Progenitor cell of endocrine pancreas (in vitro differentiated cells): ENCODE data around the gene SNRNP200. TPM values are rescaled to one million over a fixed set of nuclear protein-coding genes. Genes with fewer than 3 reads are reported as not detected.
A peak's percentile ranks its signal among the peaks of the same experiment; 100 is the strongest.

Experiments
- DNase-seq: peaks from one replicate; pipeline ENCODE4 v3.0.0; 2021; ENCODE audit warnings: low spot score; ENCODE audit not compliant: unreplicated experiment
- H3K27ac Mint-ChIP-seq: 2 replicates; pipeline ENCODE4 v1.8.0; 2021; ENCODE audit warnings: mild to moderate bottlenecking, moderate library complexity, mixed read lengths
- H3K27me3 Mint-ChIP-seq: 2 replicates; pipeline ENCODE4 v1.8.0; 2021; ENCODE audit warnings: mixed read lengths
- H3K36me3 Mint-ChIP-seq: 2 replicates; pipeline ENCODE4 v1.8.0; 2022; ENCODE audit warnings: mixed read lengths; ENCODE audit not compliant: insufficient read depth
- H3K4me1 Mint-ChIP-seq: 2 replicates; pipeline ENCODE4 v1.8.0; 2021; ENCODE audit warnings: low read depth, mixed read lengths
- H3K4me3 Mint-ChIP-seq: 2 replicates; pipeline ENCODE4 v1.8.0; 2021; ENCODE audit warnings: low read depth, mild to moderate bottlenecking, moderate library complexity, mixed read lengths
- H3K9me3 Mint-ChIP-seq: 2 replicates; pipeline ENCODE4 v1.8.0; 2021; ENCODE audit warnings: low read depth, mixed read lengths
- CTCF ChIP-seq: fragments of 200-600 bp; sonication (generic); IDR thresholded peaks from one replicate; pipeline ENCODE4 v1.5.0; 2021; ENCODE audit warnings: antibody characterized with exemption, mild to moderate bottlenecking; ENCODE audit not compliant: unreplicated experiment
- total RNA-seq: library from RNA; stranded (reverse); gene quantifications from 2 replicates; pipeline ENCODE4 v1.2.1, GENCODE V29; 2021

Gene SNRNP200
- total RNA-seq, 1 donor from 2014 or later: 235 TPM

GRCh38 chr2:96315005-96315399 is 9.7 kb upstream of the SNRNP200 start:
- no peak for TF ChIP-seq CTCF
- no peaks in the 10 kb centered on the region for H3K4me1 Mint-ChIP-seq
- no peak for DNase-seq
- H3K27ac Mint-ChIP-seq: no peak overlapping the region
- no peak overlapping the region for H3K4me3 Mint-ChIP-seq
- no peaks in the 10 kb centered on the region for H3K9me3 Mint-ChIP-seq
- H3K36me3 Mint-ChIP-seq: no peaks in the 10 kb centered on the region
- H3K27me3 Mint-ChIP-seq: peaks cover 33% of the 10 kb centered on the region

- Mint-ChIP-seq H3K27me3 (peaks cover 12% of the 10 kb centered on the region), H3K36me3 (peaks cover 9% of the 10 kb centered on the region), H3K9me3 (no peaks in the 10 kb centered on the region), H3K27ac (no peak overlapping the region), H3K4me1 (peaks cover 21% of the 10 kb centered on the region), H3K4me3 (no peak overlapping the region)
- no peak for DNase-seq
- TF ChIP-seq CTCF: no peak
Observed at GRCh38 chr2:96308248-96308647, 2.9 kb upstream of the SNRNP200 start.

- Mint-ChIP-seq H3K4me1 (peaks cover 21% of the 10 kb centered on the region), H3K4me3 (peak overlapping the region; percentile 100), H3K27ac (peak overlapping the region; percentile 99), H3K9me3 (no peaks in the 10 kb centered on the region), H3K27me3 (peaks cover 3% of the 10 kb centered on the region), H3K36me3 (peaks cover 17% of the 10 kb centered on the region)
- no peak for TF ChIP-seq CTCF
- no peak for DNase-seq
Observed at GRCh38 chr2:96306370-96306769, 1.0 kb upstream of the SNRNP200 start.

- H3K4me3 Mint-ChIP-seq: peak overlapping the region; percentile 100
- H3K9me3 Mint-ChIP-seq: no peaks in the 10 kb centered on the region
- H3K27me3 Mint-ChIP-seq: peaks cover 3% of the 10 kb centered on the region
- H3K36me3 Mint-ChIP-seq: peaks cover 20% of the 10 kb centered on the region
- H3K27ac Mint-ChIP-seq: peak overlapping the region; percentile 99
- TF ChIP-seq CTCF: no peak
- peaks cover 21% of the 10 kb centered on the region for H3K4me1 Mint-ChIP-seq
- no peak for DNase-seq
Observed at GRCh38 chr2:96305979-96306308, 598 bp upstream of the SNRNP200 start.

- H3K4me3 Mint-ChIP-seq: peak overlapping the region; percentile 100
- no peaks in the 10 kb centered on the region for H3K9me3 Mint-ChIP-seq
- no peak for DNase-seq
- H3K36me3 Mint-ChIP-seq: peaks cover 22% of the 10 kb centered on the region
- H3K4me1 Mint-ChIP-seq: peaks cover 21% of the 10 kb centered on the region
- peak overlapping the region; percentile 99 for H3K27ac Mint-ChIP-seq
- H3K27me3 Mint-ChIP-seq: no peaks in the 10 kb centered on the region
- TF ChIP-seq CTCF: no peak
Observed at GRCh38 chr2:96304606-96305005, 740 bp downstream of the SNRNP200 start.
